Measurements from ENCODE around the gene SOX5.

The SOX5 gene

GRCh38 chr12:23855813-23856212, 93.7 kb downstream of the SOX5 start:
- no peak overlapping the region for H2BK120ac ChIP-seq (ENCODE audit: low read depth, low read length)
- no peak overlapping the region for H2BK12ac ChIP-seq (ENCODE audit: low read length in 2 of 2)
- no peak overlapping the region for H2AFZ ChIP-seq (ENCODE audit: low read depth, low read length)
- H3K4ac ChIP-seq (ENCODE audit: low read depth in 1 of 2, low read length in 2 of 2): no peak overlapping the region
- H2BK5ac ChIP-seq (ENCODE audit: low read depth, low read length, poor library complexity, severe bottlenecking): no peak overlapping the region
- WGBS: no CpG with 5 or more reads among the region's 4 CpGs
- no peak overlapping the region for H4K8ac ChIP-seq (ENCODE audit: low read length)
- H3K4me3 ChIP-seq (ENCODE audit: insufficient read depth in 1 of 2, low read depth in 1 of 2, low read length in 2 of 2): no peak overlapping the region
- no peak for DNase-seq
- no peak overlapping the region for H2BK15ac ChIP-seq (ENCODE audit: low read depth, poor library complexity, severe bottlenecking)
- H3K27ac ChIP-seq (ENCODE audit: low read length, poor library complexity, severe bottlenecking): no peak overlapping the region
- H3K9ac ChIP-seq (ENCODE audit: low read length): no peak overlapping the region
- no peaks in the 10 kb centered on the region for H3K79me1 ChIP-seq (replicated peaks; ENCODE audit: low read length, poor library complexity, severe bottlenecking)
- no peak overlapping the region for H3K4me2 ChIP-seq (ENCODE audit: low read length, poor library complexity, severe bottlenecking)
- no peak overlapping the region for H3K14ac ChIP-seq (ENCODE audit: low read length in 2 of 2)
- H3K4me1 ChIP-seq (ENCODE audit: control insufficient read depth, insufficient read depth, low read depth, low read length): no peaks in the 10 kb centered on the region
- H3K18ac ChIP-seq (ENCODE audit: low read depth in 1 of 2, low read length in 2 of 2): no peak overlapping the region
- no peaks in the 10 kb centered on the region for H3K36me3 ChIP-seq (ENCODE audit: control insufficient read depth in 1 of 2, insufficient read depth in 2 of 2, low read depth in 1 of 2, low read length in 2 of 2)
- no peak overlapping the region for H3K23ac ChIP-seq (ENCODE audit: low read length in 2 of 2)
- H3K9me3 ChIP-seq (ENCODE audit: control insufficient read depth, low read length): peaks cover 2% of the 10 kb centered on the region
- no peak overlapping the region for H2AK5ac ChIP-seq (ENCODE audit: low read length, severe bottlenecking)
- no peaks in the 10 kb centered on the region for H3K27me3 ChIP-seq (ENCODE audit: control insufficient read depth in 1 of 2, insufficient read depth in 1 of 2, low read length in 2 of 2)
- H4K91ac ChIP-seq (ENCODE audit: low read length): no peak overlapping the region

GRCh38 chr12:23854598-23854997, 94.9 kb downstream of the SOX5 start:
- peaks cover 2% of the 10 kb centered on the region for H3K9me3 ChIP-seq (ENCODE audit: control insufficient read depth, low read length)
- H3K36me3 ChIP-seq (ENCODE audit: control insufficient read depth in 1 of 2, insufficient read depth in 2 of 2, low read depth in 1 of 2, low read length in 2 of 2): no peaks in the 10 kb centered on the region
- no peak overlapping the region for H3K4me2 ChIP-seq (ENCODE audit: low read length, poor library complexity, severe bottlenecking)
- no peak overlapping the region for H2BK5ac ChIP-seq (ENCODE audit: low read depth, low read length, poor library complexity, severe bottlenecking)
- H3K4me3 ChIP-seq (ENCODE audit: insufficient read depth in 1 of 2, low read depth in 1 of 2, low read length in 2 of 2): no peak overlapping the region
- no peak overlapping the region for H3K27ac ChIP-seq (ENCODE audit: low read length, poor library complexity, severe bottlenecking)
- no peak overlapping the region for H2BK12ac ChIP-seq (ENCODE audit: low read length in 2 of 2)
- H3K27me3 ChIP-seq (ENCODE audit: control insufficient read depth in 1 of 2, insufficient read depth in 1 of 2, low read length in 2 of 2): no peaks in the 10 kb centered on the region
- H4K91ac ChIP-seq (ENCODE audit: low read length): no peak overlapping the region
- H3K14ac ChIP-seq (ENCODE audit: low read length in 2 of 2): no peak overlapping the region
- no peak overlapping the region for H3K4ac ChIP-seq (ENCODE audit: low read depth in 1 of 2, low read length in 2 of 2)
- no peak overlapping the region for H3K18ac ChIP-seq (ENCODE audit: low read depth in 1 of 2, low read length in 2 of 2)
- DNase-seq: no peak
- no peak overlapping the region for H2BK15ac ChIP-seq (ENCODE audit: low read depth, poor library complexity, severe bottlenecking)
- H2AK5ac ChIP-seq (ENCODE audit: low read length, severe bottlenecking): no peak overlapping the region
- no peak overlapping the region for H3K9ac ChIP-seq (ENCODE audit: low read length)
- H2BK120ac ChIP-seq (ENCODE audit: low read depth, low read length): no peak overlapping the region
- H2AFZ ChIP-seq (ENCODE audit: low read depth, low read length): no peak overlapping the region
- H4K8ac ChIP-seq (ENCODE audit: low read length): no peak overlapping the region
- no peak overlapping the region for H3K23ac ChIP-seq (ENCODE audit: low read length in 2 of 2)
- no peaks in the 10 kb centered on the region for H3K4me1 ChIP-seq (ENCODE audit: control insufficient read depth, insufficient read depth, low read depth, low read length)
- H3K79me1 ChIP-seq (replicated peaks; ENCODE audit: low read length, poor library complexity, severe bottlenecking): no peaks in the 10 kb centered on the region

GRCh38 chr12:23853640-23854039, 95.8 kb downstream of the SOX5 start:
- no peaks in the 10 kb centered on the region for H3K27me3 ChIP-seq (ENCODE audit: control insufficient read depth in 1 of 2, insufficient read depth in 1 of 2, low read length in 2 of 2)
- no peaks in the 10 kb centered on the region for H3K4me1 ChIP-seq (ENCODE audit: control insufficient read depth, insufficient read depth, low read depth, low read length)
- no peak overlapping the region for H3K4me3 ChIP-seq (ENCODE audit: insufficient read depth in 1 of 2, low read depth in 1 of 2, low read length in 2 of 2)
- no peak overlapping the region for H3K4me2 ChIP-seq (ENCODE audit: low read length, poor library complexity, severe bottlenecking)
- H3K9me3 ChIP-seq (ENCODE audit: control insufficient read depth, low read length): peaks cover 2% of the 10 kb centered on the region
- H3K27ac ChIP-seq (ENCODE audit: low read length, poor library complexity, severe bottlenecking): no peak overlapping the region
- H3K36me3 ChIP-seq (ENCODE audit: control insufficient read depth in 1 of 2, insufficient read depth in 2 of 2, low read depth in 1 of 2, low read length in 2 of 2): no peaks in the 10 kb centered on the region
- H2AK5ac ChIP-seq (ENCODE audit: low read length, severe bottlenecking): no peak overlapping the region
- H2BK15ac ChIP-seq (ENCODE audit: low read depth, poor library complexity, severe bottlenecking): no peak overlapping the region
- no peak overlapping the region for H4K91ac ChIP-seq (ENCODE audit: low read length)
- no peak overlapping the region for H3K14ac ChIP-seq (ENCODE audit: low read length in 2 of 2)
- DNase-seq: no peak
- H3K79me1 ChIP-seq (replicated peaks; ENCODE audit: low read length, poor library complexity, severe bottlenecking): no peaks in the 10 kb centered on the region
- no peak overlapping the region for H2BK120ac ChIP-seq (ENCODE audit: low read depth, low read length)
- no peak overlapping the region for H2BK12ac ChIP-seq (ENCODE audit: low read length in 2 of 2)
- no peak overlapping the region for H3K18ac ChIP-seq (ENCODE audit: low read depth in 1 of 2, low read length in 2 of 2)
- no peak overlapping the region for H3K4ac ChIP-seq (ENCODE audit: low read depth in 1 of 2, low read length in 2 of 2)
- no peak overlapping the region for H2AFZ ChIP-seq (ENCODE audit: low read depth, low read length)
- H4K8ac ChIP-seq (ENCODE audit: low read length): no peak overlapping the region
- 13% methylated on average over 1 of the region's 3 CpGs for WGBS
- no peak overlapping the region for H3K23ac ChIP-seq (ENCODE audit: low read length in 2 of 2)
- no peak overlapping the region for H2BK5ac ChIP-seq (ENCODE audit: low read depth, low read length, poor library complexity, severe bottlenecking)
- H3K9ac ChIP-seq (ENCODE audit: low read length): no peak overlapping the region

GRCh38 chr12:23851602-23852001, 97.9 kb downstream of the SOX5 start:
- Histone ChIP-seq H3K23ac (ENCODE audit: low read length in 2 of 2) (no peak overlapping the region), H4K91ac (ENCODE audit: low read length) (no peak overlapping the region), H3K4me3 (ENCODE audit: insufficient read depth in 1 of 2, low read depth in 1 of 2, low read length in 2 of 2) (no peak overlapping the region), H3K18ac (ENCODE audit: low read depth in 1 of 2, low read length in 2 of 2) (no peak overlapping the region), H3K9ac (ENCODE audit: low read length) (no peak overlapping the region), H2BK12ac (ENCODE audit: low read length in 2 of 2) (no peak overlapping the region), H3K27me3 (ENCODE audit: control insufficient read depth in 1 of 2, insufficient read depth in 1 of 2, low read length in 2 of 2) (no peaks in the 10 kb centered on the region), H2BK15ac (ENCODE audit: low read depth, poor library complexity, severe bottlenecking) (no peak overlapping the region), H3K36me3 (ENCODE audit: control insufficient read depth in 1 of 2, insufficient read depth in 2 of 2, low read depth in 1 of 2, low read length in 2 of 2) (no peaks in the 10 kb centered on the region), H2BK5ac (ENCODE audit: low read depth, low read length, poor library complexity, severe bottlenecking) (no peak overlapping the region), H4K8ac (ENCODE audit: low read length) (no peak overlapping the region), H2BK120ac (ENCODE audit: low read depth, low read length) (no peak overlapping the region), H2AK5ac (ENCODE audit: low read length, severe bottlenecking) (no peak overlapping the region), H2AFZ (ENCODE audit: low read depth, low read length) (no peak overlapping the region), H3K4me1 (ENCODE audit: control insufficient read depth, insufficient read depth, low read depth, low read length) (no peaks in the 10 kb centered on the region), H3K79me1 (replicated peaks; ENCODE audit: low read length, poor library complexity, severe bottlenecking) (no peaks in the 10 kb centered on the region), H3K4me2 (ENCODE audit: low read length, poor library complexity, severe bottlenecking) (no peak overlapping the region), H3K14ac (ENCODE audit: low read length in 2 of 2) (no peak overlapping the region), H3K9me3 (ENCODE audit: control insufficient read depth, low read length) (no peaks in the 10 kb centered on the region), H3K27ac (ENCODE audit: low read length, poor library complexity, severe bottlenecking) (no peak overlapping the region), H3K4ac (ENCODE audit: low read depth in 1 of 2, low read length in 2 of 2) (no peak overlapping the region)
- DNase-seq: no peak
- WGBS: no CpG with 5 or more reads among the region's 2 CpGs
